Stomach (tissue), 9 donors: ENCODE results near the gene CNOT2. TPM values are rescaled to one million over a fixed set of nuclear protein-coding genes. Genes with fewer than 3 reads are reported as not detected.
"Not testable (repeated sequence)": the region's sequence is repeated elsewhere in the genome, so short reads cannot be mapped to it uniquely, and the experiment has no call there.

Source experiments
- DNase-seq, 2 donors: peaks; one replicate each; pipeline versions ENCODE4 v3.0.0 to v3.0.0-alpha.2; 2013 to 2019
- H3K27ac ChIP-seq, 5 donors: fragments of 200-600 bp in 4 of 5; sonication (generic) in 4 of 5; one replicate each; pipeline ENCODE4 v1.5.1; 2013 to 2019; ENCODE audit warnings: mild to moderate bottlenecking in 1 of 5, moderate library complexity in 1 of 5
- H3K27me3 ChIP-seq, 3 donors: fragments of 200-600 bp; sonication (generic); one replicate each; pipeline ENCODE4 v1.5.1; 2017 to 2019; ENCODE audit warnings: mixed run types in 1 of 3
- H3K36me3 ChIP-seq, 4 donors: fragments of 200-600 bp; sonication (generic); 1 replicate in 3 of 4; 2 replicates in 1 of 4; pipeline ENCODE4 v1.5.1; 2016 to 2019
- H3K4me1 ChIP-seq, 4 donors: fragments of 200-600 bp; sonication (generic); one replicate each; pipeline ENCODE4 v1.5.1; 2016 to 2019
- H3K4me3 ChIP-seq, 4 donors: fragments of 200-600 bp; sonication (generic) in 3 of 4; one replicate each; pipeline ENCODE4 v1.5.1; 2016 to 2019; ENCODE audit warnings: mild to moderate bottlenecking in 1 of 4
- H3K9me3 ChIP-seq, 4 donors: fragments of 200-600 bp; sonication (generic); one replicate each; pipeline ENCODE4 v1.5.1; 2016 to 2019
- EP300 ChIP-seq: sonication (generic); formaldehyde crosslinking; IDR thresholded peaks from one replicate; pipeline ENCODE4 v1.6.1; 2017; ENCODE audit warnings: antibody characterized with exemption
- POLR2A ChIP-seq, 4 donors: fragments of 450-650 bp; IDR thresholded peaks; one replicate each; pipeline ENCODE4 v1.6.1; 2016; ENCODE audit warnings: antibody characterized with exemption in 4 of 4, control low read depth in 2 of 4, mild to moderate bottlenecking in 1 of 4, moderate library complexity in 1 of 4
- POLR2AphosphoS5 ChIP-seq, 3 donors: sonication (generic); formaldehyde crosslinking; IDR thresholded peaks; one replicate each; pipeline ENCODE4 v1.6.1; 2016; ENCODE audit warnings: antibody characterized with exemption in 3 of 3
- WGBS, 5 donors: extraction: QIAGEN DNeasy Blood & Tissue Kit in 3 of 5; methylation state at CpG; one replicate each; pipeline versions ENCODE4 v1.1.5 to v1.1.7; 2013 to 2018; 5-methylcytosine and 5-hydroxymethylcytosine counted together
- intact Hi-C: fragments of 100-400 bp; cut with DNase I; formaldehyde crosslinking; loops from one replicate; pipeline ENCODE4 v1.15.1; 2023; ENCODE audit warnings: low total_unique reads
- polyA plus RNA-seq, 3 donors: library from polyadenylated mRNA; stranded (reverse); fragments of 200-250 nt; gene quantifications; one replicate each; pipeline ENCODE4 v1.2.3, GENCODE V29; 2013
- total RNA-seq, 5 donors: library from RNA; depleted of rRNA; stranded (reverse); fragments of >200 nt; gene quantifications; one replicate each; pipeline versions ENCODE4 v1.1.0 to v1.2.3, GENCODE V29; 2014 to 2016
- TF ChIP-seq, protein P1 (sequence below), 7 experiments: fragments of 450-650 bp in 4 of 7; fragments of 200-600 bp in 3 of 7; sonication (generic) in 3 of 7; IDR thresholded peaks; one replicate each; pipeline ENCODE4 v1.5.1; 2016 to 2019; ENCODE audit warnings: antibody characterized with exemption in 7 of 7, control low read depth in 2 of 7, mild to moderate bottlenecking in 1 of 7
- donor health status: healthy with polysubstance abuse.
- donor health status: Bipolar disorder and iron deficiency.
- donor health status: healthy.

Gene CNOT2
- total and polyA plus RNA-seq, 8 donors: 18.0 to 237 (median 60.0) TPM

- no peaks in the 10 kb centered on the region for H3K9me3 ChIP-seq
- H3K4me3 ChIP-seq: no peak overlapping the region
- H3K27me3 ChIP-seq: no peaks in the 10 kb centered on the region
- no peak for TF ChIP-seq POLR2A (IDR thresholded peaks at IDR 0.05)
- TF ChIP-seq, protein P1, sequence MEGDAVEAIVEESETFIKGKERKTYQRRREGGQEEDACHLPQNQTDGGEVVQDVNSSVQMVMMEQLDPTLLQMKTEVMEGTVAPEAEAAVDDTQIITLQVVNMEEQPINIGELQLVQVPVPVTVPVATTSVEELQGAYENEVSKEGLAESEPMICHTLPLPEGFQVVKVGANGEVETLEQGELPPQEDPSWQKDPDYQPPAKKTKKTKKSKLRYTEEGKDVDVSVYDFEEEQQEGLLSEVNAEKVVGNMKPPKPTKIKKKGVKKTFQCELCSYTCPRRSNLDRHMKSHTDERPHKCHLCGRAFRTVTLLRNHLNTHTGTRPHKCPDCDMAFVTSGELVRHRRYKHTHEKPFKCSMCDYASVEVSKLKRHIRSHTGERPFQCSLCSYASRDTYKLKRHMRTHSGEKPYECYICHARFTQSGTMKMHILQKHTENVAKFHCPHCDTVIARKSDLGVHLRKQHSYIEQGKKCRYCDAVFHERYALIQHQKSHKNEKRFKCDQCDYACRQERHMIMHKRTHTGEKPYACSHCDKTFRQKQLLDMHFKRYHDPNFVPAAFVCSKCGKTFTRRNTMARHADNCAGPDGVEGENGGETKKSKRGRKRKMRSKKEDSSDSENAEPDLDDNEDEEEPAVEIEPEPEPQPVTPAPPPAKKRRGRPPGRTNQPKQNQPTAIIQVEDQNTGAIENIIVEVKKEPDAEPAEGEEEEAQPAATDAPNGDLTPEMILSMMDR (IDR thresholded peaks at IDR 0.05): no peak
- TF ChIP-seq EP300: no peak
- TF ChIP-seq POLR2AphosphoS5 (IDR thresholded peaks at IDR 0.05): no peak
- peaks cover 0 to 15% (median 7%) of the 10 kb centered on the region in 4 donors for H3K4me1 ChIP-seq
- DNase-seq: no peak
- no peak overlapping the region for H3K27ac ChIP-seq
- intact Hi-C loops: no loop called here
- peaks cover 0 to 26% (median 12%) of the 10 kb centered on the region in 4 donors for H3K36me3 ChIP-seq
Observed at GRCh38 chr12:70290116-70290515, 46.9 kb downstream of the CNOT2 start.

DNA sequence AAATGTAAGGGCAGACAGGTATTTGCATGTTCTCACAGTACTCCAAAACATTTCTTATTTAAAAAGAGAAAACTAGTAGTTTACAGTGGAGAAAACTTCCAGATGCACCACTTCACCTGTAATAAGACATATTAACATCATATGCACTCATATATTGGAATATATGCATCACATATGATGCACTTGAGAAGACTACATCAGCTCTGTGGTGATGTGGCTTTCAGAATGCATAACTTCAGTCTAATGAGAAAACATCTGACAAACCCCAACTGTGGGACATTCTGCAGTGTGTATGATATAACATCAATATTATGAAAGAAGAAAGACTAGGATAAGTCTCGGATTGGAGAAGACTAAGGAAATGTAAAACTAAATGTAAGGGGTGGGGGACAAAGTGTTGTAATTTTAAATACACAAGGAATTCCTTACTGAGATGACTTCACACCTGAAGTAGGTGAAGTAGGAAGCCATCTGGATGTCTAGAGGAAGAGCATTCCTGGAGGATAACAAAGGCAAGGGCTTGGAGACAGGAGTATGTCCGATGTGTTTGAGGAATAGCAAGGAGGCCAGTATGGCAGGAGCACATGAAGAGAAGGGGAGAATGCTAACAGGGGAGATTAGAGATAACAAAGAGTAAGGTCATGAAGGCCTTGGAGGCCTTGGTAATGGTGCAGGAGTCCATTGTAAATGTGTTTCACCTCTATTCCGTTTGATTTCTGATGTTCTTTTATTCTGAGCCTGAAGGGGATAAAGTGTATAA, 49.0 kb downstream of the CNOT2 start:
- intact Hi-C loops: no loop called here
- 71 to 83% (median 78%) methylated on average over 3 of the region's 3 CpGs for whole genome bisulfite sequencing, 5 donors
- Histone ChIP-seq H3K27me3 (no peaks in the 10 kb centered on the region), H3K4me1 (peaks cover 0 to 15% (median 7%) of the 10 kb centered on the region in 4 donors), H3K27ac (no peak overlapping the region), H3K9me3 (no peaks in the 10 kb centered on the region), H3K4me3 (no peak overlapping the region), H3K36me3 (peaks cover 0 to 16% (median 2%) of the 10 kb centered on the region in 4 donors)
- no peak for DNase-seq
- TF ChIP-seq EP300 (no peak), POLR2AphosphoS5 (IDR thresholded peaks at IDR 0.05) (no peak), POLR2A (IDR thresholded peaks at IDR 0.05) (no peak)
- TF ChIP-seq, protein P1 (IDR thresholded peaks at IDR 0.05): no peak

DNA sequence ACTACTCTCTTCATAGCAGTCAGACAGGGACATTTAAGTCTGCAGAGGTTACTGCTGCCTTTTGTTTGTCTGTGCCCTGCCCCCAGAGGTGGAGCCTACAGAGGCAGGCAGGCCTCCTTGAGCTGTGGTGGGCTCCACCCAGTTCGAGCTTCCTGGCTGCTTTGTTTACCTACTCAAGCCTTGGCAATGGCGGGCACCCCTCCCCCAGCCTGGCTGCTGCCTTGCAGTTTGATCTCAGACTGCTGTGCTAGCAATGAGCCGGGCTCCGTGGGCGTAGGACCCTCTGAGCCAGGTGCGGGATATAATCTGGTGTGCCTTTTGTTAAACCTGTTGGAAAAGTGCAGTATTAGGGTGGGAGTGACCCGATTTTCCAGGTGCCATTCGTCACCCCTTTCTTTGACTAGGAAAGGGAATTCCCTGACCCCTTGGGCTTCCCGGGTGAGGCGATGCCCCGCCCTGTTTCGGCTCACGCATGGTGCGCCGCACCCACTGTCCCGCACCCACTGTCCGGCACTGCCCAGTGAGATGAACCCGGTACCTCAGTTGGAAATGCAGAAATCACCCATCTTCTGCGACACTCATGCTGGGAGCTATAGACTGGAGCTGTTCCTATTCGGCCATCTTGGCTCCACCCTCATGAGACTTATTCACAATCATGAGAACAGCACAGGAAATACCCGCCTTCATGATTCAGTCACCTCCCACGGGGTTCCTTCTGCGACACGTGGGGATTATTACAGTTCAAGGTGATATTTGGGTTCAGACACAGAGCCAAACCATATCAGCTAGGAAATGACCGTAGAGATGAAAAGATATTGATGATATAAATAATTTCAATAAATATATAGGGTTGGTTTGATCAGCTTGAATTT, 61.7 kb downstream of the CNOT2 start:
- H3K27me3 ChIP-seq, H3K4me1 ChIP-seq, H3K9me3 ChIP-seq, DNase-seq, H3K36me3 ChIP-seq, H3K27ac ChIP-seq, H3K4me3 ChIP-seq, intact Hi-C loops: not testable (repeated sequence)
- 82 to 91% (median 88%) methylated on average over 22 to 25 of the region's 25 CpGs for WGBS, 5 donors

GRCh38 chr12:70305794-70306193, 62.6 kb downstream of the CNOT2 start:
- TF ChIP-seq POLR2A (IDR thresholded peaks at IDR 0.05) (no peak), EP300 (no peak), POLR2AphosphoS5 (IDR thresholded peaks at IDR 0.05) (no peak)
- TF ChIP-seq, protein P1 (IDR thresholded peaks at IDR 0.05): no peak
- Histone ChIP-seq H3K9me3 (no peaks in the 10 kb centered on the region), H3K27ac (no peak overlapping the region), H3K36me3 (peaks cover 0 to 9% (median 4%) of the 10 kb centered on the region in 4 donors), H3K4me3 (no peak overlapping the region), H3K4me1 (peaks cover 0 to 7% (median 3%) of the 10 kb centered on the region in 4 donors), H3K27me3 (no peaks in the 10 kb centered on the region)
- intact Hi-C loops: no loop called here
- 77 to 95% (median 90%) methylated on average over 5 of the region's 5 CpGs for WGBS, 5 donors
- DNase-seq: no peak
